Midbrain (tissue), 1 donor: ENCODE data around the gene NOL4.

Source experiments
- DNase-seq: peaks from one replicate; lab custom pipeline; 2025; lab: John Stamatoyannopoulos, UW

Gene NOL4

DNA sequence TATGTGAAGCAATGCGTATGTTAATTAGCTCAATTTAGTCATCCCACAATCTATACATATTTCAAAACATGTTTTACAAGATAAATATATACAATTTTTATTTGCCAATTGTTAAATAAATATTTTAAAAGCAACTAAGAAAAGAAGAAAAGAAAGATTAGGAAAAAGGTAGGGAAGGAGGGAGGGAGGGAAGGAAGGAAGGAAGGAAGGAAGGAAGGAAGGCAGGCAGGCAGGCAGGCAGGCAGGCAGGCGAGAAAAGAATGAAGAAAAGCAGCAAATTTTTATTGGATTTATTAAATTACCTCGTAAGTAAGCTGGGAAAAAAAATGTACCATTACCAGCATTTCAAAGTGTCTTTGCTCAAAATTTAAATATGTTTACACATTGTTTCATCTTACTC, 30.5 kb downstream of the NOL4 start:
- DNase-seq = no peak

DNA sequence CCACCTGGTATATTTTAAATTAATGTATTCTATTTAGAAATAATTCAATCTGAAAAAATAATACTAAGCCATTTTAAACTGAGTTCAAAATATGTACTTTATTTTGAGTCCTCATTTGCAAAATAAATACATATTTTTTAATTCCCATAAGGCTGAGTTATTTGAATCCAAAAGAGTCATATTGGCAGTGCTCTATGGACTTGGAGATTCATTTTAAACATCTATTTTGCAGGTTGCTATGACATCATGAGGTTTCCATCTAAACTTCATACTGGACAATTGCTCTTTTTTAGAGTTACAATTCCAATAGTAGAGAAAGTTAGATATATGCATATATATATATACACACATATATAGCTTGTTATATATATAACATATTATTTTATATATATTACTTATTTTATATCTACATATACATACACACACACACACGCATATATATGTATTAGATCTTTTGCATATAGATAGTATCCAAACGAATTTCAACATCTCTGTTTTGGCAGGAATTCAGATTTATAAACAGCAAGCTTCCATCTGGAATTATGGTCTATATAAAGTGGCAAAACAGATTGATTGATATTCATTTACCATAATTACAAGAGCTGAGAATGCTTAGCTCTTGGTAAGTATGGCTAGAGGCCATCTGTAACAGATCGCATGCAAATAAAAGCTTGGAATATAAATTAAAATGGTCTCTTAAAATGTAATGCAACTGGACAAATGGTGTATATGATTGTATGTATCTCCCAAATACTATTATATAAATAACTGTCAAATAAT, 34.9 kb downstream of the NOL4 start:
- no peak for DNase-seq
